ENCODE data around the gene HS1BP3. TPM values are rescaled to one million over a fixed set of nuclear protein-coding genes. Genes with fewer than 3 reads are reported as not detected.
A peak's percentile ranks its signal among the peaks of the same experiment; 100 is the strongest.

The HS1BP3 gene
- total and polyA plus RNA-seq, 12 donors = 23.7 to 50.1 (median 40.5) TPM

DNA sequence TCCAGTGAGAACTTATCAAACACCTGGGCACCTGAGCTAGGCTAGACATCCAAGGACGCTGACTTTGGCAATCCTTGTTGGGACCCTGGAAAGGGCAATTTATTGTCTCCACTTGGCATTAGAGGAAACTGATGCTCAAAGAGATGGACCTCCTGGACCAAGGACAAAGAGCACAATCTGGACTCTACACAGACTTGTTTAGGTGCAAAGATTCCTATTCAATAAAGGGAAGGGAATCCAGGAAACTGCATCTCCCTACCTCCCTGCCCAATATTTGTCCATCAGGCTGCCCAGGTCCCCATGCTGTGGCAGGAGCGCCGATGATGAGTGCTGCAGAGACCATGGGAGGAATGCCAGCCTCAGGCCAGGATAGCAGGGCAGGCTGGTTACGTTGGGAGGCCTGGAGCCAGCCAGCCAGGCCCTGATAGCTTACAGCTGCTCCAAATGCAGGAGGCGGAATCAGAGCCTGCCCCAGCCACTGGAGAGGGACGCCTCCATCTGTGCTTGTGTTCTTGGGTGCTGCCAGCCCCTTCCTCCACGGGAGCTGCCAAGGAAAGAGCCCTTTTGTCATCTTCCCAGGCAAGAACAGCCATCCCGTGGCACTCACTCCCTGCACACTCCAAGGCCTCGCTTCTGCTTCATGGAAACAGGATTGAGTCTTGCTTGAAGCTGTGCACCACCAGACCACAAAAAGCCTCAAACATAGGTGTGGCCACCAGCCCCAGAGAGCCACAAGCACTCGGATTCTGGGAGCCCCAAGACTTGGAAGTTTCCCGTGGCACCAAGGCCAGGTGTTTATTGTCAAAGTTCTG is 60.0 kb downstream of the HS1BP3 start:
- 70 to 86% (median 75%) methylated on average over 8 to 11 of the region's 11 CpGs for WGBS, 4 donors
- TF ChIP-seq, protein P1, sequence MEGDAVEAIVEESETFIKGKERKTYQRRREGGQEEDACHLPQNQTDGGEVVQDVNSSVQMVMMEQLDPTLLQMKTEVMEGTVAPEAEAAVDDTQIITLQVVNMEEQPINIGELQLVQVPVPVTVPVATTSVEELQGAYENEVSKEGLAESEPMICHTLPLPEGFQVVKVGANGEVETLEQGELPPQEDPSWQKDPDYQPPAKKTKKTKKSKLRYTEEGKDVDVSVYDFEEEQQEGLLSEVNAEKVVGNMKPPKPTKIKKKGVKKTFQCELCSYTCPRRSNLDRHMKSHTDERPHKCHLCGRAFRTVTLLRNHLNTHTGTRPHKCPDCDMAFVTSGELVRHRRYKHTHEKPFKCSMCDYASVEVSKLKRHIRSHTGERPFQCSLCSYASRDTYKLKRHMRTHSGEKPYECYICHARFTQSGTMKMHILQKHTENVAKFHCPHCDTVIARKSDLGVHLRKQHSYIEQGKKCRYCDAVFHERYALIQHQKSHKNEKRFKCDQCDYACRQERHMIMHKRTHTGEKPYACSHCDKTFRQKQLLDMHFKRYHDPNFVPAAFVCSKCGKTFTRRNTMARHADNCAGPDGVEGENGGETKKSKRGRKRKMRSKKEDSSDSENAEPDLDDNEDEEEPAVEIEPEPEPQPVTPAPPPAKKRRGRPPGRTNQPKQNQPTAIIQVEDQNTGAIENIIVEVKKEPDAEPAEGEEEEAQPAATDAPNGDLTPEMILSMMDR (IDR thresholded peaks at IDR 0.05) = no peak
- TF ChIP-seq POLR2A (IDR thresholded peaks at IDR 0.05) = no peak
- Histone ChIP-seq H3K27me3 (no peaks in the 10 kb centered on the region), H3K4me1 (replicated peaks in 1 of 2) (peaks cover 20 to 41% of the 10 kb centered on the region in 2 donors), H3K36me3 (replicated peaks in 1 of 2) (no peaks in the 10 kb centered on the region), H3K27ac (peak overlapping the region in 1 of 5 donors; percentile 55), H3K4me3 (no peak overlapping the region), H3K9me3 (replicated peaks in 1 of 3) (no peaks in the 10 kb centered on the region)
- intact Hi-C loops (cut with DNase I) = no loop called here
- peak in 5 of 7 donors; percentile 25 to 65 (median 27) for DNase-seq

DNA sequence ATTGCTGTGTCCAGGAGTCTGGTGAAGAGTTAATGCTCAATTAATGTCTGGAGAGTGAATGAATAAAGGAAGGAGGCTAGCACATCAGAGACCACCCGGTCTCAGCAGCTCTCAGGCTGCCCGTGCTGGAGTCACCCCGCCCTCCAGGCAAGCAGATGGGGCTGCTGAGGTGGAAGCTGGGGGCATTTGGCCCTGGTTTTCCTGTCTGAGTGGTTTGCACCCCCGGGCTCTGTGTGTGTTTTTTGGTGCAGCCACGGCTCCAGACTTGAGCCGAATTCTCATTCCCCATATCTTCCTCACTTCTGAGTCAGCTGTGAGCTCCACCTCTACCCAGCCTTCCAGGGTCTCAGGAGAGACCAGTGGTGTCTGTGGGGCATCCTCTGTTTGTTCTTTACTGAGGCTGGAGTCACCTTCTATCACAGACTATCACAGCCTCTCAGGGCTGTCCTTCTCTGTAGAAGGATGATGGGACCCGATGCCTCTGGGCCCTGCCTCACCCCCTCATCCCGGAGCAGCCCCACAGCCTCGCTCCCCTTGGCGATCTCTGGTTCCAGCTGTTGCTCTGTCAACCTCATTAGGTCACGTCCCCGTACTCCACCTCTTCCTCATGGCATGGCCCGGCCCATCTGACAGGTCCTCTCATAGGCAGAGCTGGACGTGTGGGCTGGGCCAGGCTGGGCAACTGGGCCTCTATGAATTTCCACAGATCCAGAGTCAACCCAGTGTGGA is 60.8 kb downstream of the HS1BP3 start:
- no peaks in the 10 kb centered on the region for H3K9me3 ChIP-seq (replicated peaks in 1 of 3)
- peak in 4 of 7 donors; percentile 7 to 49 (median 10) for DNase-seq
- peaks cover 28 to 41% of the 10 kb centered on the region in 2 donors for H3K4me1 ChIP-seq (replicated peaks in 1 of 2)
- no peaks in the 10 kb centered on the region for H3K27me3 ChIP-seq
- no peak overlapping the region for H3K27ac ChIP-seq
- H3K36me3 ChIP-seq (replicated peaks in 1 of 2) = no peaks in the 10 kb centered on the region
- WGBS, 4 donors = 76 to 87% (median 87%) methylated on average over 13 to 14 of the region's 14 CpGs
- no peak overlapping the region for H3K4me3 ChIP-seq
- TF ChIP-seq, protein P1 (IDR thresholded peaks at IDR 0.05) = no peak
- no peak for TF ChIP-seq POLR2A (IDR thresholded peaks at IDR 0.05)
- intact Hi-C loops (cut with DNase I) = no loop called here

DNA sequence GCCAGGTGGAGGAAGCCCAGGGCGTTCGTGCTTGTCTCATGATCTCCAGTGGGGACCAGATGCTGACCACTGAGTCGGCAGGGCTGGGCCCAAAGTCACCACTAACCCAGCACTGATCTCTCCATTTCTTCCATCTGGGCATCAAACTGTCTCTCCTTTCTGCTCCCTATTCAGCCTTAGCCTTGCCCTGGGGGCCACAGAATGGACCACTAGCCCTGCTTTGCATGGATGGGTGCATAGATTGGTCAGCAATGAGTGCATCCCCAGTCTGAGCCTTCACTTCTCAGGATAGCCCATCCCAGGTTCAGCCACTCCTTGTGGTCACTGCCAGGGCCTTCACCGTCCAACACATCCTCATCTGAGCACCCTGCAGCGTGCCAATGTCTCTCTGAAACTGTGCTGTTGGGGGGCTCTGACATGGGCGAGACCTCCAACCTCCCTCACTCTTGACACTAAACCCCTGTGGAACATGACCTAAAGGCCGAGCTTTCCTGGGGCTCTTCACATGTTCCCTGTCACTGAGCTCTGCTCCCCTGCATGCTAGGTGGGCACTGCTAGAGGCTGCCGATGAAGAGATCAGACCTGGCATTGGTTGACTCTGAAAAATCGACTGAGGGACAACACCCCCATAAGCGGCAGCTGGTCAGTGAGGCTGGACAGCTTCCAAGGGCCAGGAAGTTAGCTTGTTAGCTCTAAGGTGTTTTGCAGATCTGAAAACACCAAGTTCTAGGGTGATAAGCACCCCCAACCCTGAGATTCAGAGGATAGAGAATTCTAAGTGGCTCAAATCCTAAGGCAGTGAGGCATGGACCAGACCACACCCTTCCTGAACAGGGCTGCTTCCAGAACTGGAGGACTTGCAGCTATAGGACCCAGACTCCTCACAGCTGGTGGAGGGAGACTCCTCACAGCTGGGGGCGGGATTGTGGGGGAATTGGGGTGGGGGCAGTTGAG is 61.7 kb downstream of the HS1BP3 start:
- WGBS, 4 donors = 80 to 87% (median 83%) methylated on average over 5 to 11 of the region's 11 CpGs
- intact Hi-C loops (cut with DNase I) = no loop called here

More for the DNA sequence above, 61.7 kb downstream of the HS1BP3 start:
- Histone ChIP-seq H3K27ac (no peak overlapping the region), H3K4me3 (no peak overlapping the region), H3K9me3 (replicated peaks in 1 of 3) (no peaks in the 10 kb centered on the region), H3K36me3 (replicated peaks in 1 of 2) (no peaks in the 10 kb centered on the region), H3K4me1 (replicated peaks in 1 of 2) (peaks cover 34 to 41% of the 10 kb centered on the region in 2 donors), H3K27me3 (no peaks in the 10 kb centered on the region)
- TF ChIP-seq, protein P1 (IDR thresholded peaks at IDR 0.05) = no peak
- no peak for TF ChIP-seq POLR2A (IDR thresholded peaks at IDR 0.05)
- DNase-seq = peak in 4 of 7 donors; percentile 4 to 42 (median 11)
